NCI-H146 treated with DMSO at 0.1 percent for 48 hours (cell line): ENCODE results near the gene TRNT1.

Experiments used
- DNase-seq: peaks from one replicate; lab custom pipeline; 2025; ENCODE audit not compliant: unreplicated experiment; lab: John Stamatoyannopoulos, UW

TRNT1 gene

DNA sequence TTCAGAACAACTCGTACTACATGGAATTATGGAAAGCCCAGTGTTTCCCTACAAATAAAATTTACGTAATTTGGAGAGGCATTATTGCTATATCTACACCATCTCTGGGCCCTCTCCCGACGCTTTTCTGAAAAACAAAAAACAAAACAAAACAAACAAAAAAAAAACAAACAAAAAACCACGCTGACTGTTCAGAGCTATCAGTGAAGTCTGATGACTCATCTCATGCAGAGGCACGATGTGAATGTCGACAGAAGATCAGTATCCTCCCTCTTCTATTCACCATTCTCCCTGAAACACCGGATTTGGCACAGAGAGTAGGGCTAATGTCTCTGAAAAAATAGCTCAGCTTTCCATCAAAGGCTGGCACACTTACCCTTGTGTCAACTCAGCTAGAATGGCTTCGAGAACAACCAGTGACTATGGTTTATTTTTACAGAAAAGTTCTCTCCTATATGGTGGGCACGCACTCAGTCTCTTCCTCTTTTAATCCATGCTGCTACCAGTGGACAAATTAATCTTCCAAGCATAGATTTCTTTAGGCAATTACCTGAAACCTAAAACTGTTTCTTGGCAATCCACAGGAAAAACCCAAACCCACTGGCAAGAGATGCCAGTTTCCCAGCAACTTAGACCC lies 51.2 kb downstream of the TRNT1 start:
- no peak for DNase-seq

DNA sequence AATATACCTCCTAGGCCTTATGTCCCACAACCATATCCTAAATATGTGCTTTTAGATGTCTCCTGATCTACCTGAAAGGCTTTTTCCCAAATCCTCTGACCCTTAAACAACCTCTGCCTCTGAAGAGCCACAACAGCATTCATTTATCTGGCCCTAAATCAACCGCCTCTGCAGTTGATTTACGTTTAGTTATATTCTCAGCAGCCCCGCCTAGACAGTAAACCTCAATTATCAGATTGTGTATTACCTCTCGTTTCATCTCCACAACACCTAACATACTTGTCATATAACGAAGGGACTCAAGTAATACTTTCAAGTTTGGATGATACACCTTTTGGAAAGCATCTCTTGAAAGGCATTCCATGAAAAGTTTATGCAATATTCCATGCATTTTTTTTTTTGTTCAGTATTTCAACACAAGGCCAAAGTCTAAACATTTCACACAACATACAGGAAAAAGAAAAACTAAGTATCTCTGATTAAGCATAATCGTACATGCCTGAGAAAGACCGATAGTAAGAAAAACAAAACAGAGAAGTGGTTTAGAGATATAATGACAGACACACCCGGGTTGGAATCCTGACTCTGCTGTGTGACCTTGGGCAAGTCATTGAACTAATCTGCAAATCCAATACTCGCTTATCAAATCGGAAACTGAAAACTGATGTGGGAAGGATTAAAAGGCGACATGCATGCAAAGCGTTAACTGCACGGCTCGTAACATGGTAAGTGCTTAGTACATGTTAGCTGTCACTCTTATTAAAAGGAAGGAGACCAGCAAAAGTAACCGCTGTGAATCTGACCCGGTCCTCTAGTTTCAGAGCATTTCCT lies 52.0 kb downstream of the TRNT1 start:
- DNase-seq: no peak

DNA sequence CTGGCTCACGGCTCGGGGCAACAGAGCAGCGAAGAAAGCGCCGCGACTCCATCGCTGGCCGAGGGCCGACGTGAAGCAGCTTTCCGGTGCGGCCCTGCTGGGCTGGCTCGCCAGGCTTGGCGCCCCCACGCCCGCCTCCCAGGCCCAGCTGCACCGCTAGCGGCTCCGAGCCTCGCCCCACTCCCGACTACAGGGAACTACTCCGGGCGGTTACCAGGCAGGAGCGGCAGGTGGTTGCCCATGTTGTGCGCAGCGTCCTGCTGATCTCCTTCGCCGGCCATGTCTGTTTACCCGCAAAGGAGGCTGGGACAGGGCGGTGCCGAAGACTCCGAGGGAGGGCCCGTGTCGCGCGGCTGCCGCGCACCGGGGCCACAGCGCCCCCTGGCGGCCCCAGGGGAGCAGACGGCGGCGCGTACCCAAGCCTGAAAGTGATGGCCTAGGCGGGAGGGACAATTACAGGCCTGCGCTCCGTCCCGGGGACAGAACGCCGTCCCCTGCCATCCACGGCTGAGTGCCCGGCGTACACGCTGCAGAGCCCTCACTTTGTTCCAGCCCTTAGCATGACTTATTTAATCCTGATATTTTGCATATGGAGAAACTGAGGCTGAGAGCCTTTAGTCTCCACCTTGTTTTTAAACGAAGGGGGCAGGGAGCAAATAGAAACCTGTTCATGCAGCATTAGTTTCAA lies 52.8 kb downstream of the TRNT1 start, which contains the start of gene CRBN:
CRBN (minus strand) TSS at position 285 of the 688 bp plus-strand sequence; CDS start at position 281, 4 bp downstream.
- peak; percentile 30 for DNase-seq

DNA sequence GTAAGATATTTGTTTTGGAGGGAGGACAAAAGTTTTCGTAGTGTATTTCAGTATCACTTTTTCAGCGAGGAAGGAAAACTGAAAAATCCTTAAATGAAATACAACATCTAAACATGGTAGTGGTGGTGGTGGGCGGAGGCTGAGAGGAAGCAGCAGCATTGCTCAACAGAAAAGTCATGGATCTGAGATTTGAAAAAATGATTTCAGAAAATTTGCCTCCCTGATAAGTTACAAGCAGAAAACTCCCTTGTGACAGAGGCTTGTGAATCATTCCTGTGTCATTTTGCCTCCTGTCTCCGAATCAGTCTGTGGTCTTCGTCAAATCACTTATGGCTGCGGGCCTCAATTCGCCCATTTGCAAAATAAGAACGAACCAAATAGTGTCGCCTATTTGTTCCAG lies 53.7 kb downstream of the TRNT1 start:
- no peak for DNase-seq

DNA sequence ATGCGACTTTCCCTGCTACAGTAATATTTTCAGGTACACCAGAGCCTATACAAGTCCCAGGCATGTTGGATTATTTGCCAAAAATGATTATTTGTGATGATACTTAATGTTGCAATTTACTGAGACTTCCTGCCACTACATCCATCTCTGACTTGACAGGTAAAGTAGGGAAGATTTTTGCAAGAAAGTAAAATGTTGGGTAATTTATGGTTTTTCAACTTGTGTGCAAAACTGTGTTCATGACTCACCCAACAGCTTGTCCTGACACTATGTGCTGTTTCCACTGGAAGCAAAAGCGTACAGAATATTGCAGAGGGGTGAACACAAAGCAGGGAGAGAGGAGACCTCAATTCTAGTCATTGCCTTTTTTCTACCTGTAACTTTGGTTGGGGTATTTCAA lies 58.1 kb downstream of the TRNT1 start:
- DNase-seq: no peak

DNA sequence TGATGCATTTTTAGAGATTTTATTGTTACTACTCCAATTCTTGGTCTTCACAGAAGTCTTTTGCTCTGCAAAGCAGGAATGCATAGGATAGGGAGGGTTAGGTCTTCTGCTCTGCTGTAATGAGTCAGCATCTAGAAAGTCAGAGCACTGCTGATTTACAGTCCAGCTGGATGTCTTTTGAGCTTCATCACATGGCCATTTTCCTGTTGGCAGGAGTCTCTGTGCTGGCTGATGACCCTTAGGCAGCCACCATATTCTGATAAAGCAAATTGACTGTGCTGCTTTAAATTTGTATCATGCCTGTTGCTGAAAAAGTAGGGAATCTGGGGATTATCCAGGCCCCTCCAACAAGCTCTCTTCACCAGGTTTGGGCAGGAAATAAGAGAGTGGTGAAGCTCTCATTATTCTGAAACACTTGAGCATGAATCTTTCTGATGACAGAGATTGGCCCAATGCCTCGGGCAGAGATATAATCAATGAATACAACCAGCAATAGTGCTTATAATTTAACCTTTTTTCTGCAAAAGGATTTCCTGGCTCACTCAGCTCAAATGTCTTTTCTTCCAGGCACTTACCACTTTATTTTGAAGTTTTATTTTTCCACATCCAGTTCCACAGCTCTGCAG lies 62.5 kb downstream of the TRNT1 start:
- no peak for DNase-seq

DNA sequence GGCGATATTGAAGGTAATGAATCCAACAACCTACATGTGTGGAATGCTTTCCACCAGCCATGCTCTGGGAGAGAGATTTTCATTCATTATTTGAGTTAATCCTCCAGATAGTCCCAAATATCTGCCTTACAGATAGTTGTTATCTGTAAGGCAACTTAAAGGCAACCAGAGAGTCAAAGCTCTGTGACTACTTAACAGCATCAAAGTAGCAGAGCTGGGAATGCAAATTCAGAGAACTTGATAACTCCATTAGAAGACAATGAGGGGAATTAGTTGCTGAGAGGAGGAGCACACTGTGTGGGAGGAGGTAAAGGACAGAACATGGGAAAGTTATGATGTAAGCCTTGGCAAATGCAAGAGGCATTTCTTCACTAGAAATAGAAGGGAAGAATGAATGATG lies 63.2 kb downstream of the TRNT1 start:
- no peak for DNase-seq

DNA sequence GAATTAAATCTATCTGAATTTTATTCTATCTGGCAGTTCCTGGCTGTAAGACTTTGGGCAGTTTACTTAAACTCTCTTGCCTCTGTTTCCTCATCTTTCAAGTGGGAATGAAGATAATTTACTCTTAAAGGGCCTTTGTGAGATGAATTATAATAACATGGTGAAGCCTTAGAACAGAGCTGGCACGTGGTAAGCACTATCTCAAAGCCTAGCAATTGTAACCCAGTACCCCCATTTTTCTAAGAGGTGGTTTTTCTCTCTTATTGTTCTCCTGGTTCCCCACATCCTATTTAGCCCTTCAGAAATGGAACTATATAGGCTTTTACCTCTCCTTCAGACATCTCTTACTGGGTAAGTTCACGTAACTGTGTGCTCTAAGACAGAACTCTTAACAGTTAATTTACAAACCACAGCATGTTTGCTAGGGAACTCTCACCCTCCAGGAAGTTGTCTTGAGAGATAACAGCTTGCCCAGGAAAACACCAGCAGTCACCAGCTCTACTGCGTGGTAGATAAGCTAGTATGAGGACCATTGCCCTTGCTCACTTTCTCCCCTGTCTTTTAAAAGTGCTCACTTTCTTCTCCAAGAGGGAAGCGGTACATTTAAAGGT lies 65.0 kb downstream of the TRNT1 start:
- DNase-seq: no peak

DNA sequence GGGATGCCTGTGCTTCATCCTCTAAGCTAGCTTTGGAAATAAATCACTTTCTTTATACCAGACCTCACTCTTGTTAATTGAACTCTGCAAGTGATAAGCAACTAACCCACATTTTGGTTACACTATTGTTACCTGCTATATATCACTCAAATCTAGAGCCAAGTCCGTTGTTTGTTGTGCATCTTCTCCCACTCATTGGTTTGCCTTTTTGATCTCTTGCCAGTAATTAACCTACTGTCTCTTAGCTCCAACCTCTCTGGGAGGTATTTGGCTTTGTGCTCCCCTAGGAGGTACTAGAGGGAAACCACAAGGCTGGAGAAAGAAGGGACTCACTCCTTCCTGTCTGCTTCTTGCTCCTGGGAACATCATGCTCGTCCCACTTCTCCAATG lies 65.5 kb downstream of the TRNT1 start:
- no peak for DNase-seq

DNA sequence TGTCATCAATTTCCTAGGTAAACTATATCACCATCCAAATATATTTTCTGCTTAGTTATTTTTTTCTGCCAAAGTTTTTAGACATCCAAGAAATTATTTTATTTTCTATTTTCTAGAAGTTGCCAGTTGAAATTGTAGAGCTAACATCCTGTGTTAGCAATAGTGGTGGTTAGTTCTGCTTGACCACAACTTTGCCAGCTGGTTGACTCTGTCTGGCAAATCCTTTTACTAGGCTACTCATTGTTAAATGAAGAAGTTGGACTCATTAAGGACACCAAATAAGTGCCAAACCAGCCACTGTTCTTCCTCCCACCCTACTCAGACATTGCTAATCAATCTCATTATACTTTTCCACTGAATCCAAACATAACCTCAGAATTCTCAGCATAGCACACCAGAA lies 68.1 kb downstream of the TRNT1 start:
- no peak for DNase-seq

DNA sequence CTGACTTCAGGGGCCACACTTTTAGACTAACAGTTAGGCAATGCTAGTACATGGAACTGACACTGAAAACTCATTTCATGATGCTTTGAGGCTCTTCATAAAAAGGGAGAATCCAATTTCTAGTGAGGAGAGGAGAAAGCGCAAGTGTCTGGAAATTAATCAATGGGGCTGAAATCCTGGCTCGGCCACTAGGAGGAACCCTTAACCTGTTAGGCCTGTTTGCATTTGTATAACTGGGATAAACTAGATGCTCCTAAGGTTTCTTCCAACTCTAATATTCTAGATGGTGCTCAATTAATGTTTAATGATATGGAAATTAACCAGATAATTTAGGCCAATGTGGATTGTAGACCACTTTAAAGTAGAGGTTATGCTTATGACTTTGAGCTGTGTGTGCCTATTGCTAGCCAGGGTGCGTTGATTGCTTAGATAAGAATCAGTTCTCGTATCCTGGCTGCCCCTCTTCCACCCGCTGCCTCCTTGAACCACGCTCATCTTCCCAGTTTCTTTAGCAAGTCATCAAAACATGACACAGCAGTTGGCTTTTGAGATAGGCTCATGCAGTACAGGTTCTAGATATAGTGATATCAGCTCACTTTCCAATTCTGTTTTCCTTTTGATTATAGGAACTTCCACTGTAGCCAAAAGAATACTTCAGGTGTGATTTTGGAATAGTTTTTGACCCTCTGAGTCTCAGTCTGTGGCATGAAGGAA lies 69.6 kb downstream of the TRNT1 start:
- no peak for DNase-seq
